Measurements from ENCODE around the gene MAPK1. TPM values are rescaled to one million over a fixed set of nuclear protein-coding genes. Genes with fewer than 3 reads are reported as not detected.

The MAPK1 gene
- total and polyA plus RNA-seq, 9 of the 15 experiments (the other 6 are each of a cell fraction or from before 2014, with no cell fraction given): 46.3 to 575 (median 283) TPM

DNA sequence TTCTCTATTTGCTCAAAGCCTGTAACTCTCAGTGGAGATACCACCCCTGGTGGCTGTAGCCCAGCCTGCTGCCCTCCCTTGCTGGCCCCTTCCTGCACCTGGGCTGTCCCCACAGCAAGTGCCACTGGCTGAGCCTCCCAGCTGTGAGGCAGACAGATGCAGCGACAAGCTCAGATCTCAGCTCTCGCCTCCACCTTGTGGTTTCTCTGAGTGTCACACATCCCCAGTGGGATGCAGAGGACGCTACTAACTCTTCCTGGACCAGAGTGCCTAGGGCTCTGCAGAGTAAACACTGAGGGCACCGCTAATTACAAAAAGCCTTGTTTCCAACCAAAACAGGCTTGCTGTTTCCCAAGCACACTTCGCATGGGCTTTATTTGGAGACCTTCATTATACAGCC, 140.8 kb downstream of the MAPK1 start (continued):
- TF ChIP-seq, protein P1, sequence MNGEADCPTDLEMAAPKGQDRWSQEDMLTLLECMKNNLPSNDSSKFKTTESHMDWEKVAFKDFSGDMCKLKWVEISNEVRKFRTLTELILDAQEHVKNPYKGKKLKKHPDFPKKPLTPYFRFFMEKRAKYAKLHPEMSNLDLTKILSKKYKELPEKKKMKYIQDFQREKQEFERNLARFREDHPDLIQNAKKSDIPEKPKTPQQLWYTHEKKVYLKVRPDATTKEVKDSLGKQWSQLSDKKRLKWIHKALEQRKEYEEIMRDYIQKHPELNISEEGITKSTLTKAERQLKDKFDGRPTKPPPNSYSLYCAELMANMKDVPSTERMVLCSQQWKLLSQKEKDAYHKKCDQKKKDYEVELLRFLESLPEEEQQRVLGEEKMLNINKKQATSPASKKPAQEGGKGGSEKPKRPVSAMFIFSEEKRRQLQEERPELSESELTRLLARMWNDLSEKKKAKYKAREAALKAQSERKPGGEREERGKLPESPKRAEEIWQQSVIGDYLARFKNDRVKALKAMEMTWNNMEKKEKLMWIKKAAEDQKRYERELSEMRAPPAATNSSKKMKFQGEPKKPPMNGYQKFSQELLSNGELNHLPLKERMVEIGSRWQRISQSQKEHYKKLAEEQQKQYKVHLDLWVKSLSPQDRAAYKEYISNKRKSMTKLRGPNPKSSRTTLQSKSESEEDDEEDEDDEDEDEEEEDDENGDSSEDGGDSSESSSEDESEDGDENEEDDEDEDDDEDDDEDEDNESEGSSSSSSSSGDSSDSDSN (IDR thresholded peaks at IDR 0.05; ENCODE audit: borderline replicate concordance in 1 of 2, low read depth in 2 of 2, low read length in 2 of 2): 0 out of 4 replicates have a peak, but pooled peaks of 1 of the 2 experiments have one; percentile 34
- TF ChIP-seq, protein P2, sequence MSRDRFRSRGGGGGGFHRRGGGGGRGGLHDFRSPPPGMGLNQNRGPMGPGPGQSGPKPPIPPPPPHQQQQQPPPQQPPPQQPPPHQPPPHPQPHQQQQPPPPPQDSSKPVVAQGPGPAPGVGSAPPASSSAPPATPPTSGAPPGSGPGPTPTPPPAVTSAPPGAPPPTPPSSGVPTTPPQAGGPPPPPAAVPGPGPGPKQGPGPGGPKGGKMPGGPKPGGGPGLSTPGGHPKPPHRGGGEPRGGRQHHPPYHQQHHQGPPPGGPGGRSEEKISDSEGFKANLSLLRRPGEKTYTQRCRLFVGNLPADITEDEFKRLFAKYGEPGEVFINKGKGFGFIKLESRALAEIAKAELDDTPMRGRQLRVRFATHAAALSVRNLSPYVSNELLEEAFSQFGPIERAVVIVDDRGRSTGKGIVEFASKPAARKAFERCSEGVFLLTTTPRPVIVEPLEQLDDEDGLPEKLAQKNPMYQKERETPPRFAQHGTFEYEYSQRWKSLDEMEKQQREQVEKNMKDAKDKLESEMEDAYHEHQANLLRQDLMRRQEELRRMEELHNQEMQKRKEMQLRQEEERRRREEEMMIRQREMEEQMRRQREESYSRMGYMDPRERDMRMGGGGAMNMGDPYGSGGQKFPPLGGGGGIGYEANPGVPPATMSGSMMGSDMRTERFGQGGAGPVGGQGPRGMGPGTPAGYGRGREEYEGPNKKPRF (IDR thresholded peaks at IDR 0.05; ENCODE audit: low read depth, low read length): no peak
- no peak for TF ChIP-seq MIER1 (IDR thresholded peaks at IDR 0.05; ENCODE audit: low read depth)
- TF ChIP-seq, protein P3, sequence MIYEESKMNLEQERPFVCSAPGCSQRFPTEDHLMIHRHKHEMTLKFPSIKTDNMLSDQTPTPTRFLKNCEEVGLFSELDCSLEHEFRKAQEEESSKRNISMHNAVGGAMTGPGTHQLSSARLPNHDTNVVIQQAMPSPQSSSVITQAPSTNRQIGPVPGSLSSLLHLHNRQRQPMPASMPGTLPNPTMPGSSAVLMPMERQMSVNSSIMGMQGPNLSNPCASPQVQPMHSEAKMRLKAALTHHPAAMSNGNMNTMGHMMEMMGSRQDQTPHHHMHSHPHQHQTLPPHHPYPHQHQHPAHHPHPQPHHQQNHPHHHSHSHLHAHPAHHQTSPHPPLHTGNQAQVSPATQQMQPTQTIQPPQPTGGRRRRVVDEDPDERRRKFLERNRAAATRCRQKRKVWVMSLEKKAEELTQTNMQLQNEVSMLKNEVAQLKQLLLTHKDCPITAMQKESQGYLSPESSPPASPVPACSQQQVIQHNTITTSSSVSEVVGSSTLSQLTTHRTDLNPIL (CRISPR knock-in tag; IDR thresholded peaks at IDR 0.05): no peak
- peak; percentile 35; the same call in 1 of the 2 replicates for TF ChIP-seq ZNF384 (IDR thresholded peaks at IDR 0.05; ENCODE audit: low read depth, low read length)
- no peak for TF ChIP-seq ZNF584 (CRISPR knock-in tag; IDR thresholded peaks at IDR 0.05; ENCODE audit: low read depth)
- TF ChIP-seq ZSCAN32 (CRISPR knock-in tag; IDR thresholded peaks at IDR 0.05): no peak
- TF ChIP-seq DMBX1 (CRISPR knock-in tag; IDR thresholded peaks at IDR 0.05; ENCODE audit: borderline replicate concordance): no peak
- TF ChIP-seq PHB (CRISPR knock-in tag; IDR thresholded peaks at IDR 0.05): no peak
- no peak for TF ChIP-seq SUPT5H (IDR thresholded peaks at IDR 0.05)
- TF ChIP-seq HIVEP1 (CRISPR knock-in tag; IDR thresholded peaks at IDR 0.05): no peak
- TF ChIP-seq TAF1 (IDR thresholded peaks at IDR 0.05; ENCODE audit: control insufficient read depth, extremely low read depth, insufficient read depth, low read length, severe bottlenecking): no peak
- TF ChIP-seq JUN (IDR thresholded peaks at IDR 0.05; ENCODE audit: borderline replicate concordance, low read depth, low read length): 0 out of 2 replicates have a peak, but pooled peaks have one; percentile 47
- TF ChIP-seq JUN (CRISPR knock-in tag; IDR thresholded peaks at IDR 0.05; ENCODE audit: borderline replicate concordance): no peak
- TF ChIP-seq NCOA4 (IDR thresholded peaks at IDR 0.05; ENCODE audit: partially characterized antibody): no peak
- peak in 1 of 2 experiments; percentile 58; a peak in 1 of 4 replicates for TF ChIP-seq SIN3A (IDR thresholded peaks at IDR 0.05; ENCODE audit: borderline replicate concordance in 2 of 2, control insufficient read depth in 1 of 2, low read depth in 2 of 2, low read length in 2 of 2)
- TF ChIP-seq ZNF263 (CRISPR knock-in tag; IDR thresholded peaks at IDR 0.05; ENCODE audit: borderline replicate concordance): no peak
- TF ChIP-seq, protein P4, sequence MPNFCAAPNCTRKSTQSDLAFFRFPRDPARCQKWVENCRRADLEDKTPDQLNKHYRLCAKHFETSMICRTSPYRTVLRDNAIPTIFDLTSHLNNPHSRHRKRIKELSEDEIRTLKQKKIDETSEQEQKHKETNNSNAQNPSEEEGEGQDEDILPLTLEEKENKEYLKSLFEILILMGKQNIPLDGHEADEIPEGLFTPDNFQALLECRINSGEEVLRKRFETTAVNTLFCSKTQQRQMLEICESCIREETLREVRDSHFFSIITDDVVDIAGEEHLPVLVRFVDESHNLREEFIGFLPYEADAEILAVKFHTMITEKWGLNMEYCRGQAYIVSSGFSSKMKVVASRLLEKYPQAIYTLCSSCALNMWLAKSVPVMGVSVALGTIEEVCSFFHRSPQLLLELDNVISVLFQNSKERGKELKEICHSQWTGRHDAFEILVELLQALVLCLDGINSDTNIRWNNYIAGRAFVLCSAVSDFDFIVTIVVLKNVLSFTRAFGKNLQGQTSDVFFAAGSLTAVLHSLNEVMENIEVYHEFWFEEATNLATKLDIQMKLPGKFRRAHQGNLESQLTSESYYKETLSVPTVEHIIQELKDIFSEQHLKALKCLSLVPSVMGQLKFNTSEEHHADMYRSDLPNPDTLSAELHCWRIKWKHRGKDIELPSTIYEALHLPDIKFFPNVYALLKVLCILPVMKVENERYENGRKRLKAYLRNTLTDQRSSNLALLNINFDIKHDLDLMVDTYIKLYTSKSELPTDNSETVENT (CRISPR knock-in tag; IDR thresholded peaks at IDR 0.05): peak; percentile 79
- no peak for TF ChIP-seq ZNF143 (CRISPR knock-in tag; IDR thresholded peaks at IDR 0.05)
- TF ChIP-seq HCFC1 (IDR thresholded peaks at IDR 0.05; ENCODE audit: low read depth, low read length): peak; percentile 56
